Uterus (tissue), 2 donors: ENCODE data around the gene OR2A7.
"Not testable (repeated sequence)": the region's sequence is repeated elsewhere in the genome, so short reads cannot be mapped to it uniquely, and the experiment has no call there.

Experiments
- CTCF ChIP-seq, 4 experiments: fragments of 200-600 bp in 2 of 4; fragments of 450-650 bp in 2 of 4; sonication (generic) in 2 of 4; IDR thresholded peaks; one replicate each; pipeline ENCODE4 v1.5.1; 2016 to 2019; ENCODE audit warnings: antibody characterized with exemption in 4 of 4, mild to moderate bottlenecking in 2 of 4, moderate library complexity in 1 of 4
- POLR2A ChIP-seq, 2 donors: fragments of 450-650 bp; IDR thresholded peaks; one replicate each; pipeline ENCODE4 v1.6.1; 2016; ENCODE audit warnings: antibody characterized with exemption in 2 of 2, mild to moderate bottlenecking in 1 of 2, moderate library complexity in 1 of 2

DNA sequence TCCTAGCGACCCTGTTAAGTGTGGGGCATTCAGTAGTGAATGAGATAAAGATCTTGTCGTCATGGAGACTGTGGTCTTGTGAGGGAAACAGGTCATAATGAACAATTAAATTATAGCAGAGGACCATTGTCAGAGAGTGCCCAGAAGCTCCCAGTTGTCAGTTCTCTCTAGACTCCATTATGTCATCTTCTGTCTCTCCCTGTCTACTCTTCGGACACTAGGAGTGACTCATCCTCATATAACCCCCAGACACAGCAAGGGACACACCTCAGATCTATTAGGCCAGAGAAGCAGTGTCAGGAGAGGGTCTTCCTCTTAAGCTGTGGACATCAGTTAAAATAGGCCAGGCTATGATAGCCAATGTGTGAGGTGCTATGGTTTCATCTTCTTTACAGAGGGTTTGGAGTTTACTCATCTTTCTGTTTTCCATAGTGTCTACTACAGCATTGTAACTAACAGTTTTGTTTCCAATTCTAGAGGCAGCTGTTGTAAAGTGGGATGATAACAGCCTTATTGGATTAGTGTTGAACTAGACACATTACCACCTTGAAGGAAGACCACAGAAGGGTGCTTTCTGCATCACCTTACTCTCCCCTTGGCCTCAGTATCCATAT is 22.7 kb upstream of the OR2A7 start:
- not testable (repeated sequence) for TF ChIP-seq CTCF, POLR2A (IDR thresholded peaks at IDR 0.05)
